Posterior vena cava (tissue), 2 donors: ENCODE results near the gene ACSF2. TPM values are rescaled to one million over a fixed set of nuclear protein-coding genes. Genes with fewer than 3 reads are reported as not detected.

Experiments
- DNase-seq: peaks from one replicate; pipeline ENCODE4 v3.0.0-alpha.2; 2020; ENCODE audit warnings: low spot score
- intact Hi-C, 2 donors: fragments of 100-400 bp; cut with DNase I; formaldehyde crosslinking; loops; one replicate each; pipeline versions ENCODE4 v1.14.1 to v1.14.2; 2022 to 2023
- total RNA-seq, 2 donors: library from RNA; stranded (reverse); fragmentation: NEBNext Ultra II Directional; extraction: Animal tissue kit (Norgen Biotek cat#: 25700); gene quantifications; one replicate each; pipeline ENCODE4 v1.2.1, GENCODE V29; 2021
- donor health status: DM: yes; HTN: yes; CAD: no.
- donor health status: DM: yes; HTN: yes; CAD: no.

ACSF2 gene
- total RNA-seq, 2 donors from 2014 or later, result 13.9 to 14.9 TPM

- intact Hi-C loops, result no loop called here
Observed at GRCh38 chr17:50430821-50431618, 5.0 kb downstream of the ACSF2 start.

GRCh38 chr17:50432125-50432762, 6.2 kb downstream of the ACSF2 start:
- no peak for DNase-seq
- intact Hi-C loops, result no loop called here

More at GRCh38 chr17:50430821-50431618, 5.0 kb downstream of the ACSF2 start:
- no peak for DNase-seq

GRCh38 chr17:50437409-50437808, 11.4 kb downstream of the ACSF2 start:
- intact Hi-C loops, result no loop called here
- no peak for DNase-seq

GRCh38 chr17:50439008-50439407, 13.0 kb downstream of the ACSF2 start:
- intact Hi-C loops, result no loop called here

GRCh38 chr17:50440172-50440837, 14.3 kb downstream of the ACSF2 start:
- DNase-seq, result no peak
- intact Hi-C loops, result no loop called here

More at GRCh38 chr17:50439008-50439407, 13.0 kb downstream of the ACSF2 start:
- no peak for DNase-seq

GRCh38 chr17:50440838-50441829, 15.1 kb downstream of the ACSF2 start:
- DNase-seq, result no peak
- intact Hi-C loops, result no loop called here

GRCh38 chr17:50443505-50443974, 17.5 kb downstream of the ACSF2 start:
- intact Hi-C loops, result no loop called here
- no peak for DNase-seq

GRCh38 chr17:50444841-50445715, 19.1 kb downstream of the ACSF2 start:
- intact Hi-C loops, result no loop called here
- DNase-seq, result no peak

- intact Hi-C loops, result no loop called here
- DNase-seq, result no peak
Observed at GRCh38 chr17:50445730-50446325, 19.8 kb downstream of the ACSF2 start.

- no peak for DNase-seq
- intact Hi-C loops, result no loop called here
Observed at GRCh38 chr17:50447870-50448595, 22.0 kb downstream of the ACSF2 start.

GRCh38 chr17:50448643-50449042, 22.6 kb downstream of the ACSF2 start:
- DNase-seq, result no peak
- intact Hi-C loops, result no loop called here

GRCh38 chr17:50451943-50452629, 26.1 kb downstream of the ACSF2 start:
- no peak for DNase-seq
- intact Hi-C loops, result no loop called here

GRCh38 chr17:50452630-50453300, 26.7 kb downstream of the ACSF2 start:
- DNase-seq, result no peak
- intact Hi-C loops, result no loop called here

- DNase-seq, result no peak
- intact Hi-C loops, result no loop called here
Observed at GRCh38 chr17:50453901-50454300, 27.9 kb downstream of the ACSF2 start.

- no peak for DNase-seq
- intact Hi-C loops, result no loop called here
Observed at GRCh38 chr17:50457621-50458020, 31.6 kb downstream of the ACSF2 start.

GRCh38 chr17:50458270-50458669, 32.3 kb downstream of the ACSF2 start:
- no peak for DNase-seq
- intact Hi-C loops, result no loop called here
